Erythroblast (primary cell): ENCODE results near the gene PTCD2.

Experiments used
- GATA1 ChIP-seq: IDR thresholded peaks from 2 replicates; pipeline ENCODE4 v1.6.1; 2011; ENCODE audit warnings: low read depth, mild to moderate bottlenecking, control low read depth, low read length, moderate library complexity
- POLR2A ChIP-seq: IDR thresholded peaks from 2 replicates; pipeline ENCODE4 v1.6.1; 2011; ENCODE audit warnings: mild to moderate bottlenecking, low read length

DNA sequence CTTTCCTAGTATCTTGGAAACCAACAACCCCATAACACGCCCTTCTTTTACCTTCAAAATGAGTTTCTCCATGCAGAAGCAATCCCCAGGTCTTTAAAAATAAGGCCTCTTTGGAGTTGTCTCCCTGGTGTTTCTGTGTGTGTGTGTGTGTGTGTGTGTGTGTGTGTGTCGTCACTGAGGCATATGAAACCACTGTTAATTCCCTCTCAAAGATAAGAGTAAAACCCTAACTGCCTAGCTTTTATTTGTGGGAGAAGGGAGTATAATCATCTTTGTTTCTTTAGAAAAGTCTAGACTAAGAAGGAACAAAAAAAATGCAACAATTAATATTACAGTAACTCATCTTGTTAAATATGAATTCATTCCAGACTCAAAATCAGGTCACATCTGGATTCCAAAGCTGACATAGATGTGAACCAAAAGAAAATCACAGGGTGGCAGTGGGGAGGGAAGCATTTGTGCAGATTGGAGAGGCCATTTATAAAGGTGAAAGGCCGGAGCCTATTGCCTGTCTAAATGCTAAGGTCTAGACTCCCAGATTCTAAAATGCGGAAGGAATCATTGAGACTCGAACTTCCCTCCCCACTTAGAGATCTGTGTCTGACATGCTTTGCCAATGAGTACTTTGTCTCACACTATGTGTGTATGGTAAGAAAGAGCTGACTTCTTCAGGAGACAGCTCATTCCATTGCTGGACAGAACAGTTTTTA, 95.6 kb downstream of the PTCD2 start:
- TF ChIP-seq POLR2A (no peak), GATA1 (no peak)
